ENCODE results near the gene CHST2. TPM values are rescaled to one million over a fixed set of nuclear protein-coding genes. Genes with fewer than 3 reads are reported as not detected.

CHST2 gene
- total RNA-seq, 1 donor from 2014 or later, result 1.8 TPM

DNA sequence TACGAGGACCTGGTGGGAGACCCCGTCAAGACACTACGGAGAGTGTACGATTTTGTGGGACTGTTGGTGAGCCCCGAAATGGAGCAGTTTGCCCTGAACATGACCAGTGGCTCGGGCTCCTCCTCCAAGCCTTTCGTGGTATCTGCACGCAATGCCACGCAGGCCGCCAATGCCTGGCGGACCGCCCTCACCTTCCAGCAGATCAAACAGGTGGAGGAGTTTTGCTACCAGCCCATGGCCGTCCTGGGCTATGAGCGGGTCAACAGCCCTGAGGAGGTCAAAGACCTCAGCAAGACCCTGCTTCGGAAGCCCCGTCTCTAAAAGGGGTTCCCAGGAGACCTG, 2.5 kb downstream of the CHST2 start:
- intact Hi-C loops (cut with micrococcal nuclease), result no loop called here
- no peaks in the 10 kb centered on the region for H3K9me3 ChIP-seq (replicated peaks)
- TF ChIP-seq, protein P1, sequence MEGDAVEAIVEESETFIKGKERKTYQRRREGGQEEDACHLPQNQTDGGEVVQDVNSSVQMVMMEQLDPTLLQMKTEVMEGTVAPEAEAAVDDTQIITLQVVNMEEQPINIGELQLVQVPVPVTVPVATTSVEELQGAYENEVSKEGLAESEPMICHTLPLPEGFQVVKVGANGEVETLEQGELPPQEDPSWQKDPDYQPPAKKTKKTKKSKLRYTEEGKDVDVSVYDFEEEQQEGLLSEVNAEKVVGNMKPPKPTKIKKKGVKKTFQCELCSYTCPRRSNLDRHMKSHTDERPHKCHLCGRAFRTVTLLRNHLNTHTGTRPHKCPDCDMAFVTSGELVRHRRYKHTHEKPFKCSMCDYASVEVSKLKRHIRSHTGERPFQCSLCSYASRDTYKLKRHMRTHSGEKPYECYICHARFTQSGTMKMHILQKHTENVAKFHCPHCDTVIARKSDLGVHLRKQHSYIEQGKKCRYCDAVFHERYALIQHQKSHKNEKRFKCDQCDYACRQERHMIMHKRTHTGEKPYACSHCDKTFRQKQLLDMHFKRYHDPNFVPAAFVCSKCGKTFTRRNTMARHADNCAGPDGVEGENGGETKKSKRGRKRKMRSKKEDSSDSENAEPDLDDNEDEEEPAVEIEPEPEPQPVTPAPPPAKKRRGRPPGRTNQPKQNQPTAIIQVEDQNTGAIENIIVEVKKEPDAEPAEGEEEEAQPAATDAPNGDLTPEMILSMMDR (IDR thresholded peaks at IDR 0.05; ENCODE audit: borderline replicate concordance), result no peak
- H3K4me3 ChIP-seq, result no peak overlapping the region
- H3K27ac ChIP-seq (replicated peaks), result no peak overlapping the region
- peaks cover 3% of the 10 kb centered on the region for H3K36me3 ChIP-seq
- peaks cover 52% of the 10 kb centered on the region for H3K27me3 ChIP-seq (ENCODE audit: low read depth)
- peaks cover 44% of the 10 kb centered on the region for H3K4me1 ChIP-seq
- DNase-seq, result no peak

DNA sequence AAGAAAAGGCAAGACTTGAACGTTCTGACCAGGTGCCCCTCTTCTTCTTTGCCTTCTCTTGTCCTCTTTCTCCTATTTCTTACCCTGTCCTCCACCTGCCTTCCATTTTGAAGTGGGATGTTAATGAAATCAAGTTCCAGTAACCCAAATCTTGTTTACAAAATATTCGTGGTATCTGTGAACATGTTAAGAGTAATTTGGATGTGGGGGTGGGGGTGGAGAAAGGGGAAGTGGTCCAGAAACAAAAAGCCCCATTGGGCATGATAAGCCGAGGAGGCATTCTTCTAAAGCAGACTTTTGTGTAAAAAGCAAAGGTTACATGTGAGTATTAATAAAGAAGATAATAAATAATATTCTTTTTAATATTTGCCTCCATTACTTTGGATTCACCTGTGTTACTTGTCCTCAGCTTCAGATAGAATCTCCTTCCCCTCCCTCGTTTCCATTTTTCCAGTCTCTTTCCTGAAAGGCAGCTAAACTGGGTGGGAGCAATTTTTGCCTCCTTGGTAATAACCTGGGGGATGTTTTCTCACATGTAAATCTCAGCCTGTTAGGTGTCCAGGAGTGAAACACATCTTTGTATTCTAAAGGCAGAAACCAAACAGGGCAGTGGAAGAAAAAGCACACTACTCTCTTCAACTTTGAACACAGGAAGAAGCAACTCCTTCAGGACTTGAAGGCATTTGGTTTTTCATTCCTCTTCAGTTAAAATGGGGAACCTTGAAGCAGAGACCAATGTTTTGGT, 3.2 kb downstream of the CHST2 start:
- H3K36me3 ChIP-seq, result peaks cover 3% of the 10 kb centered on the region
- H3K9me3 ChIP-seq (replicated peaks), result no peaks in the 10 kb centered on the region
- no peak for DNase-seq
- peaks cover 44% of the 10 kb centered on the region for H3K4me1 ChIP-seq
- peak overlapping the region; percentile 28 for H3K27ac ChIP-seq (replicated peaks)
- TF ChIP-seq, protein P1 (IDR thresholded peaks at IDR 0.05; ENCODE audit: borderline replicate concordance), result no peak
- H3K4me3 ChIP-seq, result peak overlapping the region; percentile 1
- peaks cover 52% of the 10 kb centered on the region for H3K27me3 ChIP-seq (ENCODE audit: low read depth)
- intact Hi-C loops (cut with micrococcal nuclease), result no loop called here

DNA sequence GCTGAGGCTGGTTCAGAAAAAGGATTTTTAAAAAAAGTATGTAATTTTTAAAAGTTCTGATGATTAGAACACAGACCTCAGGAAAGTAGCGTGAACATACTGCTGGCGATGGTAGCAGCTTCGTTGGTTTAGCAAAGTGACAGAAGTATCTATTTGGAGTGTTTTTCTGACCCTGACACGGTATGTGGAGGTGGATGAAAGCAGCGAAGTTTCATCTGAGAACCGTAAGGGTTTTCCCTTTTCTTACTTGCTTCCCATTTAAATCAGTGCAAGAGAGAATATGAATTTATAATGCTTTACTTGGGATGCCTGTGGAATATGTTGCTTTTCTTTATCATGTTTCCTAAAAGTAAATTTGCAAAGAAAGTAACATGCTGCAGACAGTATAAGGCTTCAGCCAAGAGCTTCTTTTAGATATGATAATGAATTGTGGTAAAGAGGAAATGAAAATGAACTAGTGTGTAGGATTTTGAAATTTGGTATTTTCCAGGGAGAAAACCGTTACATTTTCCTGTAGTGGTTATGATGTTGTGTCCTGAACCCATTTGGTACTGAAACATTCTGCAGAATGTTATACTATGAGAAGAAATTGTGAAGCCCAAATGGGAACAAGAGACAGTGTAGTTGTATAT, 3.9 kb downstream of the CHST2 start:
- H3K27ac ChIP-seq (replicated peaks), result peak overlapping the region; percentile 28
- H3K27me3 ChIP-seq (ENCODE audit: low read depth), result peaks cover 51% of the 10 kb centered on the region
- peaks cover 44% of the 10 kb centered on the region for H3K4me1 ChIP-seq
- TF ChIP-seq, protein P1 (IDR thresholded peaks at IDR 0.05; ENCODE audit: borderline replicate concordance), result no peak
- peak overlapping the region; percentile 1 for H3K4me3 ChIP-seq
- intact Hi-C loops (cut with micrococcal nuclease), result no loop called here
- no peaks in the 10 kb centered on the region for H3K9me3 ChIP-seq (replicated peaks)
- DNase-seq, result no peak
- H3K36me3 ChIP-seq, result peaks cover 3% of the 10 kb centered on the region

DNA sequence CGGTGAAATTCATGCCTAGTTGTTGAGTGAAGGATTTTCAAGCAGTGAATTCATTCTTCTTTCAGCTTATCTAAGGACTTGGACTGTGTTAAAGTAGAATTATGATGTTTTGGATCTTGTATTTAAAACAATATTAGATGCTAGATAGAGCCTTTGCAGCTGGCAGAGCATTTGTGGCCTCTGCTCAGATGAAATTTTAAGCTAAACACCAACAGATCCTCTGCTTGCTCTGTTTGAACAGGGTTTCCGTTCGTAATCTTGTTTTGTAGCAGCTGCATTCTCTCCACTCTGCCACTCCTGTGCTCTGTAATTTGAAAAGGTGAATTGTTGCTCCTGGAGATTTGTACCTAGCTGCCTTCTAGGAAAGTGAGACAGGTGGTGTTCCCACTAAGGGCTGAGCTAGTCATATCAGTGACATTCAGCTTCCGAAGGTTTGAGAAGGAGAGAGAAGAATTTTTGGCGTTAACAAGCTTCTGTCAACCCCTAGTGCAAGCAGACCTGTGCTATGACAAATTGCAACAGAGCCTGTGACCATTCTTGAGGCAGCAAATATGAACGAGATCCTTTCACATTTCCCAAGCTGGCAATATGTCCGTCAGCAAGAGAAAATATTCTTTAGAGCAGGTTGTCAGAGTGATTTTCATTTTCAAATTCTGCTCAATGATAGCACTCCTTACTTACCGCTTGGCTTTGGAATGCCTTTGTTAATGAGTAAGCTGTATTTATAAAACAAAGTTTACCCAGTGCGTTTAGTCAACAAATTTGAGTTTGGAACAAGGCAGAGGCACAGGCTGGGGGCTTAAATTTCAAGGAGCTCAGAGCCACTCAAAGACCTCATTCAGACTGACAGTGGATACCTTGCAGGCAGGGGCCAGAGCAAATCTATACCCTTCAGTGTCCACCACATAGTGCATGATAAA, 5.3 kb downstream of the CHST2 start:
- H3K4me1 ChIP-seq, result peaks cover 32% of the 10 kb centered on the region
- intact Hi-C loops (cut with micrococcal nuclease), result no loop called here
- peak overlapping the region; percentile 22 for H3K4me3 ChIP-seq

DNA sequence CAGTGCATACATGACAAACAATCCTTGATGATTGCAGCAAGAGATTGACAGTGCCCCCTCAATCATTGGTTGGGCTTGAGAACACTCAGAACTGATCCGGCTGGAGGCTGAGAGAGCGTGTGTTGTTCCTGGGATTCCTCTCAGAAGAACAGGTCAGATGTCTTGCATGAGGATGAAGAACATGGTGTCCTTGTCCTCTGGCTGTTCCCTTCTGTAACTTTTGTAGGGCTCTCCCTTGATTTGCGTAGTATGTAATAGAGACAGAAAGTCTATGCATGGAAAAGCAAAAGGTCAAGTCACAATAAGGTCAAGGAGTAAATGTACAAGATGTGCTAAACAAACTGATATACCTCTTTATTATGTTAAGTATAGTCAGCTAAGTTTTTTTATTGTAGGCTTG, 8.2 kb downstream of the CHST2 start:
- Histone ChIP-seq H3K27ac (replicated peaks) (no peak overlapping the region), H3K4me1 (peaks cover 14% of the 10 kb centered on the region), H3K36me3 (no peaks in the 10 kb centered on the region), H3K9me3 (replicated peaks) (no peaks in the 10 kb centered on the region), H3K27me3 (ENCODE audit: low read depth) (peaks cover 10% of the 10 kb centered on the region), H3K4me3 (no peak overlapping the region)
- intact Hi-C loops (cut with micrococcal nuclease), result no loop called here
- DNase-seq, result no peak
- TF ChIP-seq, protein P1 (IDR thresholded peaks at IDR 0.05; ENCODE audit: borderline replicate concordance), result no peak

More for the DNA sequence above, 5.3 kb downstream of the CHST2 start:
- H3K9me3 ChIP-seq (replicated peaks), result no peaks in the 10 kb centered on the region
- H3K36me3 ChIP-seq, result peaks cover 3% of the 10 kb centered on the region
- H3K27me3 ChIP-seq (ENCODE audit: low read depth), result peaks cover 37% of the 10 kb centered on the region
- peak overlapping the region; percentile 20 for H3K27ac ChIP-seq (replicated peaks)
- DNase-seq, result no peak
- TF ChIP-seq, protein P1 (IDR thresholded peaks at IDR 0.05; ENCODE audit: borderline replicate concordance), result no peak

All from left ventricle myocardium inferior (tissue), 1 donor.